ENCODE results near the gene NBEAL1. TPM values are rescaled to one million over a fixed set of nuclear protein-coding genes. Genes with fewer than 3 reads are reported as not detected.
"Not testable (repeated sequence)": the region's sequence is repeated elsewhere in the genome, so short reads cannot be mapped to it uniquely, and the experiment has no call there.

The NBEAL1 gene
- total RNA-seq, 1 donor from 2014 or later: 11.6 TPM

DNA sequence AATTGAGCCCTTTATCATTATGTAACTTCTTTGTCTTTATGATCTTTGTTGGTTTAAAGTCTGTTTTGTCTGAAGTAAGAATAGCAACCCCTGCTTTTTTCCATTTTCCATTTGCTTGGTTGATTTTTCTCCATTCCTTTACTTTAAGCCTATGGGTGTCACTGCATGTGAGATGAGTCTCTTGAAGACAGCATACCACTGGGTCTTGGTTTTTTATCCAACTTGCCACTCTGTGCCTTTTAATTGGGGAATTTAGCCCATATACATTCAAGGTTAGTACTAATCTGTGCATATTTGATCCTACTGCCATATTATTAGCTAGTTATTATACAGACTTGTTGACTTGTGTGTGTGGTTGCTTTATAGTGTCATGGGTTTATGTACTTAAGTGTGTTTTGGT, 89.6 kb downstream of the NBEAL1 start:
- no peak for DNase-seq (ENCODE audit: low spot score)
- no peaks in the 10 kb centered on the region for H3K27me3 Mint-ChIP-seq (ENCODE audit: unreplicated experiment)
- H3K9me3 Mint-ChIP-seq (ENCODE audit: unreplicated experiment): peaks cover 5% of the 10 kb centered on the region
- no peaks in the 10 kb centered on the region for H3K4me1 Mint-ChIP-seq (ENCODE audit: unreplicated experiment)
- H3K4me3 Mint-ChIP-seq (ENCODE audit: unreplicated experiment): peak overlapping the region; percentile 27
- H3K36me3 Mint-ChIP-seq (ENCODE audit: low read depth, unreplicated experiment): peaks cover 39% of the 10 kb centered on the region
- TF ChIP-seq, protein P1, sequence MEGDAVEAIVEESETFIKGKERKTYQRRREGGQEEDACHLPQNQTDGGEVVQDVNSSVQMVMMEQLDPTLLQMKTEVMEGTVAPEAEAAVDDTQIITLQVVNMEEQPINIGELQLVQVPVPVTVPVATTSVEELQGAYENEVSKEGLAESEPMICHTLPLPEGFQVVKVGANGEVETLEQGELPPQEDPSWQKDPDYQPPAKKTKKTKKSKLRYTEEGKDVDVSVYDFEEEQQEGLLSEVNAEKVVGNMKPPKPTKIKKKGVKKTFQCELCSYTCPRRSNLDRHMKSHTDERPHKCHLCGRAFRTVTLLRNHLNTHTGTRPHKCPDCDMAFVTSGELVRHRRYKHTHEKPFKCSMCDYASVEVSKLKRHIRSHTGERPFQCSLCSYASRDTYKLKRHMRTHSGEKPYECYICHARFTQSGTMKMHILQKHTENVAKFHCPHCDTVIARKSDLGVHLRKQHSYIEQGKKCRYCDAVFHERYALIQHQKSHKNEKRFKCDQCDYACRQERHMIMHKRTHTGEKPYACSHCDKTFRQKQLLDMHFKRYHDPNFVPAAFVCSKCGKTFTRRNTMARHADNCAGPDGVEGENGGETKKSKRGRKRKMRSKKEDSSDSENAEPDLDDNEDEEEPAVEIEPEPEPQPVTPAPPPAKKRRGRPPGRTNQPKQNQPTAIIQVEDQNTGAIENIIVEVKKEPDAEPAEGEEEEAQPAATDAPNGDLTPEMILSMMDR (IDR thresholded peaks at IDR 0.05; ENCODE audit: unreplicated experiment): no peak
- H3K27ac Mint-ChIP-seq (ENCODE audit: unreplicated experiment): no peak overlapping the region

DNA sequence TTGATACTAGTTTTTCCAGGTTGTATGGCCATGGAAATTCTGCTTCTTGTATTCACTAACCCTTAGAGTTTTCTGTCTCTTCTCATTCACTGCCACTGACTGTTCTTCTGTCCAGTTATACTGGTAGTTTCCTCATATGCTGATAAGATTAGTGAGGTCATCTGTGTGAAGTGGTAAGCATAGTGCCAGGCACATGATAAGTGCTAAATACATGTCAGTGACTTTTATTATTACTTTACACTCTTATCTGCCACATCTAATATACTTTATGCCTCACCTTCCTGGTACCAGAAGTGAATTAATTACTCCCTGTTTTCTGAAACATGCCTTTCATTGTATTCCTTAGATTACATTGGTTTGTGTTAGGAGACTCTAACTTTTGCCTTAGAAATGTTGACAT, 91.3 kb downstream of the NBEAL1 start:
- no peak for DNase-seq (ENCODE audit: low spot score)
- H3K9me3 Mint-ChIP-seq (ENCODE audit: unreplicated experiment): peaks cover 5% of the 10 kb centered on the region
- H3K4me3 Mint-ChIP-seq (ENCODE audit: unreplicated experiment): no peak overlapping the region
- H3K27me3 Mint-ChIP-seq (ENCODE audit: unreplicated experiment): no peaks in the 10 kb centered on the region
- no peaks in the 10 kb centered on the region for H3K4me1 Mint-ChIP-seq (ENCODE audit: unreplicated experiment)
- H3K36me3 Mint-ChIP-seq (ENCODE audit: low read depth, unreplicated experiment): peaks cover 29% of the 10 kb centered on the region
- TF ChIP-seq, protein P1 (IDR thresholded peaks at IDR 0.05; ENCODE audit: unreplicated experiment): no peak
- H3K27ac Mint-ChIP-seq (ENCODE audit: unreplicated experiment): no peak overlapping the region

DNA sequence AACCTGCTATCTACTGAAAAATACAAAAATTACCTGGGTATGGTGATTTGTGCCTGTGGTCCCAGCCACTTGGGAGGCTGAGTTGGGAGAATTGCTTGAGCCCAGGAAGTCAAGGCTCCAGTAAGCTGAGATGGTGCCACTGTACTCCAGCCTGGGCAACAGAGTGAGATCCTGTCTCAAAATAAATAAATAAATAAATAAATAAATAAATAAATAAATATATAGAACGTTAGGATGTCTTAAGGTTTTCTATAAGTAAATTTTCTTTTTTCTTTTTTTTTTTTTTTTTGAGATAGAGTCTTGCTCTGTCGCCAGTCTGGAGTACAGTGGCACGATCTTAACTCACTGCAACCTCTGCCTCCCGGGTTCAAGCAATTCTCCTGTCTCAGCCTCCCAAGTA, 95.8 kb downstream of the NBEAL1 start:
- H3K27ac Mint-ChIP-seq (ENCODE audit: unreplicated experiment); H3K36me3 Mint-ChIP-seq (ENCODE audit: low read depth, unreplicated experiment); DNase-seq (ENCODE audit: low spot score); H3K9me3 Mint-ChIP-seq (ENCODE audit: unreplicated experiment); H3K4me3 Mint-ChIP-seq (ENCODE audit: unreplicated experiment); H3K4me1 Mint-ChIP-seq (ENCODE audit: unreplicated experiment); H3K27me3 Mint-ChIP-seq (ENCODE audit: unreplicated experiment): not testable (repeated sequence)

DNA sequence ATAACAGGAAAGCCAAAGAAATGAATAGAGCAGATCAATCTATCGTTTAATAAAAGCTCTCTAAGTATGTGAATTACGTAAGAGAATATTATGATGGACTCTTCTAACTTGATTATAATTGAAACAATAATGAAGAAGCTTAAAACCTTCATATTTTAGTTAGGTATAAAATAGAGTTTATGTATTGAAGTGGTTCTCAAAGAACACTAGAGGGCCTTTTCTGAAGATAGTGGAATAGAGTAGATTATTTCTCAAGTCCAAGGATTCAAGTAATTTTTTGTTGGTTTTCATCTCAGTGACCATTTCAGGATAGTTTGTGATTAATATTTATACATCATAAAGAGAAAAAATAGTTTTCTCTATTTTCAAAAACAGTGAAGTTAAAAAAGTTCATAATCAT, 97.7 kb downstream of the NBEAL1 start:
- H3K4me3 Mint-ChIP-seq (ENCODE audit: unreplicated experiment): no peak overlapping the region
- TF ChIP-seq, protein P1 (IDR thresholded peaks at IDR 0.05; ENCODE audit: unreplicated experiment): no peak
- H3K36me3 Mint-ChIP-seq (ENCODE audit: low read depth, unreplicated experiment): no peaks in the 10 kb centered on the region
- no peak overlapping the region for H3K27ac Mint-ChIP-seq (ENCODE audit: unreplicated experiment)
- no peaks in the 10 kb centered on the region for H3K4me1 Mint-ChIP-seq (ENCODE audit: unreplicated experiment)
- no peak for DNase-seq (ENCODE audit: low spot score)
- H3K9me3 Mint-ChIP-seq (ENCODE audit: unreplicated experiment): no peaks in the 10 kb centered on the region
- no peaks in the 10 kb centered on the region for H3K27me3 Mint-ChIP-seq (ENCODE audit: unreplicated experiment)

DNA sequence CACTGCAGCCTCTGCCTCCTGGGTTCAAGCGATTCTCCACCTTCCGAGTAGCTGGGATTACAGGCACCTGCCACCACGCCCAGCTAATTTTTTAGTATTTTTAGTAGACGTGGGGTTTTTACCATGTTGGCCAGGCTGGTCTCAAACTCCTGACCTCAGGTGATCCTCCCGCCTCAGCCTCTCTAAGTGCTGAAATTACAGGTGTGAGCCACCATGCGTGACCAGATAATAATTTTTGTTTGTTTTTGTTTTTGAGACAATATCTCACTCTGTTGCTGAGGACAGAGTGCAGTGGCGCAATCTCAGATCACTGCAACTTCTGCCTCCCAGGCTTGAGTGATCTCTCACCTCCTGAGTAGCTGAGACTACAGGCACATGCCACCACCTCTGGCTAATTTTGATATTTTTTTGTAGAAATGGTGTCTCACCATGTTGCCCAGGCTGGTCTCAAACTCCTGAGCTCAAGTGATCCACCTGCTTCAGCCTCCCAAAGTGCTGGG, 100.6 kb downstream of the NBEAL1 start:
- H3K4me1 Mint-ChIP-seq (ENCODE audit: unreplicated experiment); H3K27me3 Mint-ChIP-seq (ENCODE audit: unreplicated experiment); H3K4me3 Mint-ChIP-seq (ENCODE audit: unreplicated experiment): not testable (repeated sequence)

DNA sequence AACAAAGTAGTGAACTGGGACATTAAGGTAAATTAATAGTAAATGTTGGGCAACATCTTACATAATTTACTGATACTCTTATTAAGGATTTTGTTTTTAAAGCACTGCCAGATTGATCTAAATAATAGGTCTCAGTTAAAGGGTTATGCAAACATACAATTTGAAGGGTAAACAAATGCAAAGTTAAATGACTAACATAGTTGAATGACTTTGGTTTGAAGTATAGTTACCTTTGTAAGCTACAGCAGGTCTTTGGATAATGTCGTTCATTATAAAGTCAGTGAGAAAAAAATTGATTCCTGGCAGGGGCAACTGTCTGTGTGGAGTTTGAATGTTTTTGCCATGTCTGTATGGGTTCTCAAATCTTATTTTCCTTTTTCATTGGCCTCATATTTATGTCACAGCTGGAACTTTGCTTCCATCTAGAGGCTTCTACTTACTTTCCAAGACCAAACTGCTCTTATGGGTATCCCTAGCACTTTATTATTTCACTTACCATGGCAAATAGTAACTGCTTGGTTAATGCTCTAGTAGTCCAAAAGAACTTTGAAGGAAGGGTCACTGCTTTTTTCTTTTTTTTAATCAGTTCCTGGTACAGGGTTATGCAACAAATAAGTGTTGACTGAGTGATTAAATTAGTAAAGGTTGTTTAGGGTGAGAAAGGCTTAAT, 107.8 kb downstream of the NBEAL1 start:
- no peaks in the 10 kb centered on the region for H3K4me1 Mint-ChIP-seq (ENCODE audit: unreplicated experiment)
- peaks cover 6% of the 10 kb centered on the region for H3K36me3 Mint-ChIP-seq (ENCODE audit: low read depth, unreplicated experiment)
- DNase-seq (ENCODE audit: low spot score): no peak
- TF ChIP-seq, protein P1 (IDR thresholded peaks at IDR 0.05; ENCODE audit: unreplicated experiment): no peak
- H3K27me3 Mint-ChIP-seq (ENCODE audit: unreplicated experiment): no peaks in the 10 kb centered on the region
- no peak overlapping the region for H3K4me3 Mint-ChIP-seq (ENCODE audit: unreplicated experiment)
- H3K27ac Mint-ChIP-seq (ENCODE audit: unreplicated experiment): no peak overlapping the region
- no peaks in the 10 kb centered on the region for H3K9me3 Mint-ChIP-seq (ENCODE audit: unreplicated experiment)

More for the DNA sequence above, 100.6 kb downstream of the NBEAL1 start:
- not testable (repeated sequence) for H3K27ac Mint-ChIP-seq (ENCODE audit: unreplicated experiment); H3K9me3 Mint-ChIP-seq (ENCODE audit: unreplicated experiment); DNase-seq (ENCODE audit: low spot score); H3K36me3 Mint-ChIP-seq (ENCODE audit: low read depth, unreplicated experiment)

Data from endothelial cell (in vitro differentiated cells).